OCI-LY3 (cell line): Measurements from ENCODE around the gene RAB43.

ENCODE experiments used
- H2AFZ ChIP-seq: fragments of 200-600, 300-600 bp; shearing (Covaris generic); 2 replicates; pipeline ENCODE4 v1.6.0; 2014; ENCODE audit warnings: antibody characterized with exemption, low read depth, low read length
- H3K27ac ChIP-seq: fragments of 200-600, 300-600 bp; sonication (generic); 2 replicates; pipeline ENCODE4 v1.5.1; 2014; ENCODE audit warnings: mild to moderate bottlenecking, low read length, moderate library complexity, mixed read lengths
- H3K27me3 ChIP-seq: fragments of 200-600, 300-600 bp; sonication (generic); 2 replicates; pipeline ENCODE4 v1.6.1; 2014; ENCODE audit warnings: low read depth, low read length, mixed read lengths
- H3K36me3 ChIP-seq: fragments of 200-600, 300-600 bp; sonication (generic); replicated peaks from 2 replicates; pipeline ENCODE3; 2014; ENCODE audit warnings: low read depth, low read length, mixed read lengths
- H3K4me1 ChIP-seq: fragments of 300-600, 200-600 bp; sonication (generic); 2 replicates; pipeline ENCODE4 v1.6.1; 2014; ENCODE audit warnings: low read length, mixed read lengths
- H3K4me2 ChIP-seq: fragments of 200-600, 300-600 bp; sonication (generic); 2 replicates; pipeline ENCODE4 v1.6.1; 2014; ENCODE audit warnings: low read length, mixed read lengths
- H3K4me3 ChIP-seq: fragments of 300-600, 200-600 bp; sonication (generic); 2 replicates; pipeline ENCODE4 v1.5.1; 2014; ENCODE audit warnings: antibody characterized with exemption, mild to moderate bottlenecking, low read length, moderate library complexity
- H3K79me2 ChIP-seq: fragments of 300-600, 200-600 bp; shearing (Covaris generic); 2 replicates; pipeline ENCODE4 v1.6.1; 2014; ENCODE audit warnings: mild to moderate bottlenecking, low read length, mixed read lengths
- H3K9ac ChIP-seq: fragments of 300-600, 200-600 bp; shearing (Covaris generic); 2 replicates; pipeline ENCODE4 v1.6.0; 2014; ENCODE audit warnings: mild to moderate bottlenecking, low read length, moderate library complexity
- H3K9me3 ChIP-seq: fragments of 200-600, 300-600 bp; shearing (Covaris generic); 2 replicates; pipeline ENCODE4 v1.6.1; 2014; ENCODE audit warnings: low read length, mixed read lengths; ENCODE audit not compliant: insufficient read depth
- H4K20me1 ChIP-seq: fragments of 200-600, 300-600 bp; sonication (generic); 2 replicates; pipeline ENCODE4 v1.6.1; 2016; ENCODE audit warnings: low read length, mixed read lengths; ENCODE audit not compliant: insufficient read depth
- CTCF ChIP-seq: fragments of 200-600, 300-600 bp; sonication (generic); IDR thresholded peaks from 2 replicates; pipeline ENCODE4 v1.5.1; 2014; ENCODE audit warnings: antibody characterized with exemption, low read length, low read depth
- EZH2phosphoT487 ChIP-seq: fragments of 200-600 bp; shearing (Covaris generic); IDR thresholded peaks from 2 replicates; pipeline ENCODE4 v1.6.1; 2018; ENCODE audit warnings: antibody characterized with exemption, mixed run types, low read depth

Gene RAB43

GRCh38 chr3:129054605-129055104 lies 66.9 kb downstream of the RAB43 start:
- H3K79me2 ChIP-seq: no peaks in the 10 kb centered on the region
- H3K4me1 ChIP-seq: no peaks in the 10 kb centered on the region; the same call in 1 of the 2 replicates
- no peaks in the 10 kb centered on the region for H3K36me3 ChIP-seq
- H3K27me3 ChIP-seq: peaks cover 18% of the 10 kb centered on the region; the same call in 1 of the 2 replicates
- no peak overlapping the region for H3K27ac ChIP-seq
- H3K4me2 ChIP-seq: no peak overlapping the region
- H2AFZ ChIP-seq: no peak overlapping the region
- no peaks in the 10 kb centered on the region for H4K20me1 ChIP-seq
- no peak overlapping the region for H3K9ac ChIP-seq
- TF ChIP-seq CTCF (no peak), EZH2phosphoT487 (no peak)
- H3K9me3 ChIP-seq: no peaks in the 10 kb centered on the region
- no peak overlapping the region for H3K4me3 ChIP-seq

GRCh38 chr3:129052675-129053074 lies 68.9 kb downstream of the RAB43 start:
- Histone ChIP-seq H3K36me3 (no peaks in the 10 kb centered on the region), H4K20me1 (no peaks in the 10 kb centered on the region), H3K4me3 (no peak overlapping the region), H3K79me2 (no peaks in the 10 kb centered on the region), H3K9me3 (no peaks in the 10 kb centered on the region), H3K27ac (no peak overlapping the region), H3K9ac (no peak overlapping the region), H3K4me2 (no peak overlapping the region; the same call in 1 of the 2 replicates), H3K27me3 (peaks cover 12% of the 10 kb centered on the region; the same call in 1 of the 2 replicates), H2AFZ (no peak overlapping the region), H3K4me1 (no peaks in the 10 kb centered on the region; the same call in 1 of the 2 replicates)
- TF ChIP-seq EZH2phosphoT487 (no peak), CTCF (no peak)

- Histone ChIP-seq H4K20me1 (no peaks in the 10 kb centered on the region), H3K27ac (no peak overlapping the region), H3K4me1 (no peaks in the 10 kb centered on the region; the same call in 1 of the 2 replicates), H3K4me2 (no peak overlapping the region), H2AFZ (no peak overlapping the region), H3K36me3 (no peaks in the 10 kb centered on the region), H3K9me3 (no peaks in the 10 kb centered on the region), H3K79me2 (no peaks in the 10 kb centered on the region), H3K9ac (no peak overlapping the region), H3K4me3 (no peak overlapping the region), H3K27me3 (peaks cover 6% of the 10 kb centered on the region; the same call in 1 of the 2 replicates)
- TF ChIP-seq CTCF: no peak
- no peak for TF ChIP-seq EZH2phosphoT487
These were observed 69.7 kb downstream of the RAB43 start for GRCh38 chr3:129051871-129052340.

GRCh38 chr3:129050556-129051295 lies 70.9 kb downstream of the RAB43 start:
- H4K20me1 ChIP-seq: no peaks in the 10 kb centered on the region
- no peaks in the 10 kb centered on the region for H3K27me3 ChIP-seq
- no peaks in the 10 kb centered on the region for H3K36me3 ChIP-seq
- no peak overlapping the region for H3K27ac ChIP-seq
- no peak overlapping the region for H3K9ac ChIP-seq
- no peaks in the 10 kb centered on the region for H3K79me2 ChIP-seq
- no peak overlapping the region for H3K4me3 ChIP-seq
- TF ChIP-seq EZH2phosphoT487 (no peak), CTCF (no peak)
- no peaks in the 10 kb centered on the region; the same call in 1 of the 2 replicates for H3K4me1 ChIP-seq
- H2AFZ ChIP-seq: no peak overlapping the region
- no peak overlapping the region for H3K4me2 ChIP-seq
- H3K9me3 ChIP-seq: no peaks in the 10 kb centered on the region
